K562 treated with DMSO at 1 percent for 12 hours (cell line): ENCODE data around the gene PFKFB4. TPM values are rescaled to one million over a fixed set of nuclear protein-coding genes. Genes with fewer than 3 reads are reported as not detected.

Experiments used
- total RNA-seq: library from RNA; unstranded; fragments of 300-600 nt; gene quantifications from 2 replicates; pipeline ENCODE4 v1.2.3, GENCODE V29; 2022; ENCODE audit not compliant: insufficient read depth

The PFKFB4 gene
- 5.8 and 9.7 TPM in 2 replicates for total RNA-seq

DNA sequence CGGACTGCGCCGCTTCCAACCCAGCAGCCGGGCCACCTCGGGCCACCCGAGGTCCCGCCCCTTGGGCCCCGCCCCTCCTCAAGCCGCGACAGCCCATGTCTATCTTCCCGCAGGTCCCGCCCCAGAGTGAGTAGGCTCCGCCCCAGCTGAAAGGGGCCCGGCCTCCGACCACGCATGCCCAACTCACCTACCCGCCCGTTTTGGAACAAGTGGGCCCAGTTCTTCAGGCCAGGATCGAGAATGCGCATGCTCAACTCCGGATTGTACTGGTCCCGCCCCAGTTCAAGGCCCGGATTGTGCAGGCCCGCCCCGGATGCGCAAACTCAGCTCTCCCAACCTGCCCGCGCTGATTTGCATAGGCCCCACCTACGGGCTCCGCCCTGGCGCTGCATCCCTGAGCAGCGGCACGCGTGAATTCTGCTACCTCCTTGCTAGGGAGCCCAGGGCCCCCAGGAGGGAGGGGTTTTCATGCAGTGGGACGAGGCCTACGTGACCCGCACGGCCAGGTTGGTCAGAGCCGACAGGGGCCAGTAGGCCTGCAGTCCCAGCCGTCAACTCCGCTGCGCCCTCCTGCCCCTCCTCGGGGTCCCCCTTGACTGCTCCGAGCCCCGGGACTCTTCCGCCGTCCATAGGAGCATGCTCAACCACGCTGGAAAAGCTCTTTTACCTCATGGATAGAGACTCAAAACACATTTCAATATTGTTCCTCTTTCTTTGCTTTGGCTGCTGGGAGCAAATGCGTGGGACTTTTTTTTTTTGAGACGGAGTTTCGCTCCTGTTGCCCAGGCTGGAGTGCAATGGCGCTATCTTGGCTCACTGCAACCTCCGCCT is at the start of gene PFKFB4:
PFKFB4 (minus strand) TSS at position 8 of the 831 bp plus-strand sequence. CDS start 26 bp downstream, outside the sequence.

DNA sequence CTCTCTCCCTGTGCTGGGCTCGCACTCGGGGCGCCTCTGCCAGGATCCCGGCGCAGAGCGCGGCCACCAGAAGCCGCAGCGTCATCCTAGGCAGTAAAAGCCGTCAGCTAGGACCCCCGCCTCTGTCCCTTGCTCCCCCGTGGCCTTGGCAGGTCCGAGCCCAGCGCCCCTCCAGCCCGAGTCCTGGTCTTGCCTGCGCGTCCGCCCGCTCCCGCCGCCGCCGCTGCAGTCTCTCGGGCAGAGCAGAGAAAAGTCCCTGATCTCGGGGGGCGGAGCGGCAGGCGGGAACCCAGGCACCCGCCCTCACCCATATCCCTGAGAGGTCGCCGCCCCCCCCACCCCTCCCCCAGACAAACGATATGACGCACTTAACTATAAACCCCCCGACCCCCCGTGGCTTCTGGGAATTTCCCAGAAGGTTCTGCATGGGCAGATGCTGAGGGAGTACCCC is 38.5 kb upstream of the PFKFB4 start, which contains the start of gene COL7A1:
COL7A1 (minus strand) TSS at position 255 of the 451 bp plus-strand sequence; CDS start at position 85, 170 bp downstream.

DNA sequence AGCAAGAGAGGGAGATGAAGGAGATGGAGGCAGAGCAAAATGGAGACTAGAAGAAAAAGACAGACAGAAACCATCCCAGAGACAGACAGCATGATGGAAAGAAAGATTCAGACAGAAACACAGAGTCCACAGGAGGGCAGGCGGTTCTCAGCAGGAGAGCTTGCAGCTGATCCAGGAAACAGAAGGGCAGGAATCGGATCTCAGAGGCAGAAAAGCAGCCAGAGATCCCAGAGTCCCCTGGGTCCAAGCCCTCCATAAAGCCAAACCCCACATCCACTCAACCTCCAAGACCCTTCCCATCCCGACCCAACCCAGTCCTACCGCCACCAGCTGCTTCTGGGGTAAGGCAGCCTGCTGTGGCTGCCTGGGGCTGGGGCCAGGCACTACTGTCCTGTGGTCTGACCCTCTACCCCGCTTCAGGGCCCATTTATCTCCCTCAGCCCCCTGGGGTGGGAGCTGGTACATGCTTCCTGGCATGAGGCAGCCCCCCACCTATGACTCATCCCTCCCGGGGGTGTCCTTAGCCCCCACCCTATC is 6.8 kb upstream of the PFKFB4 start, which contains the start of gene UCN2:
UCN2 (minus strand) TSS at position 400 of the 537 bp plus-strand sequence. CDS start 657 bp downstream, outside the sequence.

DNA sequence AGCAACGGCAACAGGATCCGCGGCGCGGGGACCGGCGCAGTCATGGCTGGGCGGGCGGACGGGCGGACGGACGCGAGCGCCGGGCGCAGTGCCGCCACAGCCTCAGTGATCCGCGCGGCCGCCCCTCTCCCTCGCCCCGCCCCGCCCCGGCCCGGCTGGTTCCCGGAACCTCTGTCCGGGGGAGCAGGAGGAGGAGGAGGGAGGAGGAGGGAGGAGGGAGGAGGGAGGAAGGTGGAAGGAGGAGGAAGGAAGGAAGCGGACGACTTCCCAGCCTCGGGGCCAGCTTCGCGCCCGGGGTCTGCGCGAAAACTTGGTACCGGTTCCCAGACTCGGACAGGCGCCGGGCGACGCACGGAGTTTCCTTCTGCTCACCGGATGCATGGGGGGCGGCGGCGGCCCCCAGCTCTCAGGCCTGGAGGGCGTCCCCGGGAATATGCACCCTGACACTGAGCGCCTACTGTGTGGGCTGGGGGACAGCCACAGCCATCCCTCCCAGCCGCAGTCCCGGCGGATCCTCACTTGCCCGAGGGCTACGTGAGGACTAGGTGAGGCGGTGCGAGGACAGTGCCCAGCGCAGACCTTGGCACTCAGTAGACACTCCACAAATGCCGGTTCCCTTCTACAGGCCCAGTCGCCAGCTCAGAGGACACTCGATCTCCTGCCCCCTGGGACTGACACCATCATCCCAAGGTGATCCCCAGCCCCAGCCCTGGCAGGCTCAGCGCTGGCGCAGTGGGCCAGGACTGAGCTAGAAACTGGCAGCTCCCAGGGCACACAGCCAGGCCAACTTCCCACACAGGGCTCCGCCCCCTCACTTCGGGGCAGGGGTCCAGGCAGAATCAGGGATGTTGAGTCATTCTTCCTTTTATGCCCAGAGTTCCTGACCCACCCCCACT is 52.3 kb downstream of the PFKFB4 start, which contains the start of gene SHISA5:
SHISA5 (minus strand) TSS at position 124 of the 896 bp plus-strand sequence; CDS start at position 44, 80 bp downstream.

Other genes starting within 250 kb of the PFKFB4 start
- gene SPINK8, start 223.1 kb downstream of the PFKFB4 start, total RNA-seq = not detected in 2 replicates
- not detected in 2 replicates for gene FBXW12, start 184.6 kb downstream of the PFKFB4 start, total RNA-seq
- gene PLXNB1, start 126.7 kb downstream of the PFKFB4 start, total RNA-seq = 3.1 and 19.1 TPM in 2 replicates
- gene CCDC51, start 116.7 kb downstream of the PFKFB4 start, total RNA-seq = 10.2 and 11.5 TPM in 2 replicates
- 184 and 233 TPM in 2 replicates for gene TMA7, start 116.5 kb downstream of the PFKFB4 start, total RNA-seq
- gene ATRIP, start 110.1 kb downstream of the PFKFB4 start, total RNA-seq = 4.0 and 6.0 TPM in 2 replicates
- 86.7 and 106 TPM in 2 replicates for gene SHISA5, start 52.6 kb downstream of the PFKFB4 start, total RNA-seq
- not detected in 2 replicates for gene UCN2, start 7.0 kb upstream of the PFKFB4 start, total RNA-seq
- 3.9 and 4.3 TPM in 2 replicates for gene COL7A1, start 38.5 kb upstream of the PFKFB4 start, total RNA-seq
- 312 and 325 TPM in 2 replicates for gene UQCRC1, start 52.8 kb upstream of the PFKFB4 start, total RNA-seq
- not detected in 2 replicates for gene TMEM89, start 65.0 kb upstream of the PFKFB4 start, total RNA-seq
- gene SLC26A6, start 78.7 kb upstream of the PFKFB4 start, total RNA-seq = 15.4 and 27.2 TPM in 2 replicates
- 1.1 and 1.6 TPM in 2 replicates for gene CELSR3, start 106.1 kb upstream of the PFKFB4 start, total RNA-seq
- gene NCKIPSD, start 129.1 kb upstream of the PFKFB4 start, total RNA-seq = 11.4 and 21.2 TPM in 2 replicates
- gene IP6K2, start 160.4 kb upstream of the PFKFB4 start, total RNA-seq = 48.6 and 60.0 TPM in 2 replicates